Peyer's patch (tissue), 4 donors: ENCODE measurements around the gene SESTD1. TPM values are rescaled to one million over a fixed set of nuclear protein-coding genes. Genes with fewer than 3 reads are reported as not detected.

Experiments
- DNase-seq, 3 donors: peaks; one replicate each; pipeline ENCODE4 v3.0.0-alpha.2; 2017 to 2019
- H3K27ac ChIP-seq, 4 donors: fragments of 200-600 bp; sonication (generic); one replicate each; pipeline ENCODE4 v1.5.1; 2016 to 2019
- H3K27me3 ChIP-seq, 2 donors: fragments of 200-600 bp; sonication (generic); one replicate each; pipeline ENCODE4 v1.5.1; 2019
- H3K36me3 ChIP-seq, 3 donors: fragments of 200-600 bp; sonication (generic); one replicate each; pipeline ENCODE4 v1.5.1; 2016 to 2019
- H3K4me1 ChIP-seq, 4 donors: fragments of 200-600 bp; sonication (generic); one replicate each; pipeline ENCODE4 v1.5.1; 2016 to 2019
- H3K4me3 ChIP-seq, 4 donors: fragments of 200-600 bp; sonication (generic); 1 replicate in 3 of 4; 2 replicates in 1 of 4; pipeline ENCODE4 v1.5.1; 2016 to 2019; ENCODE audit warnings: mild to moderate bottlenecking in 1 of 4
- H3K9me3 ChIP-seq, 4 donors: fragments of 200-600 bp; sonication (generic); one replicate each; pipeline ENCODE4 v1.5.1; 2016 to 2019; ENCODE audit warnings: mild to moderate bottlenecking in 1 of 4
- POLR2A ChIP-seq, 2 donors: fragments of 450-650 bp; IDR thresholded peaks; one replicate each; pipeline ENCODE4 v1.5.1; 2017; ENCODE audit warnings: antibody characterized with exemption in 2 of 2, mild to moderate bottlenecking in 2 of 2, moderate library complexity in 2 of 2
- total RNA-seq, 4 donors: library from RNA; depleted of rRNA; stranded (reverse); fragments of >200 nt; gene quantifications; one replicate each; pipeline ENCODE4 v1.1.0, GENCODE V29; 2016
- TF ChIP-seq, protein P1 (sequence below), 6 experiments: fragments of 450-650 bp in 4 of 6; fragments of 200-600 bp in 2 of 6; sonication (generic) in 1 of 6; IDR thresholded peaks; one replicate each; pipeline ENCODE4 v1.5.1; 2017 to 2019; ENCODE audit warnings: antibody characterized with exemption in 6 of 6, mild to moderate bottlenecking in 3 of 6, moderate library complexity in 1 of 6

SESTD1 gene, protein sequence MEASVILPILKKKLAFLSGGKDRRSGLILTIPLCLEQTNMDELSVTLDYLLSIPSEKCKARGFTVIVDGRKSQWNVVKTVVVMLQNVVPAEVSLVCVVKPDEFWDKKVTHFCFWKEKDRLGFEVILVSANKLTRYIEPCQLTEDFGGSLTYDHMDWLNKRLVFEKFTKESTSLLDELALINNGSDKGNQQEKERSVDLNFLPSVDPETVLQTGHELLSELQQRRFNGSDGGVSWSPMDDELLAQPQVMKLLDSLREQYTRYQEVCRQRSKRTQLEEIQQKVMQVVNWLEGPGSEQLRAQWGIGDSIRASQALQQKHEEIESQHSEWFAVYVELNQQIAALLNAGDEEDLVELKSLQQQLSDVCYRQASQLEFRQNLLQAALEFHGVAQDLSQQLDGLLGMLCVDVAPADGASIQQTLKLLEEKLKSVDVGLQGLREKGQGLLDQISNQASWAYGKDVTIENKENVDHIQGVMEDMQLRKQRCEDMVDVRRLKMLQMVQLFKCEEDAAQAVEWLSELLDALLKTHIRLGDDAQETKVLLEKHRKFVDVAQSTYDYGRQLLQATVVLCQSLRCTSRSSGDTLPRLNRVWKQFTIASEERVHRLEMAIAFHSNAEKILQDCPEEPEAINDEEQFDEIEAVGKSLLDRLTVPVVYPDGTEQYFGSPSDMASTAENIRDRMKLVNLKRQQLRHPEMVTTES
- 10 to 100 TPM; 19.3 to 66.0 (median 39.6) TPM for total RNA-seq

DNA sequence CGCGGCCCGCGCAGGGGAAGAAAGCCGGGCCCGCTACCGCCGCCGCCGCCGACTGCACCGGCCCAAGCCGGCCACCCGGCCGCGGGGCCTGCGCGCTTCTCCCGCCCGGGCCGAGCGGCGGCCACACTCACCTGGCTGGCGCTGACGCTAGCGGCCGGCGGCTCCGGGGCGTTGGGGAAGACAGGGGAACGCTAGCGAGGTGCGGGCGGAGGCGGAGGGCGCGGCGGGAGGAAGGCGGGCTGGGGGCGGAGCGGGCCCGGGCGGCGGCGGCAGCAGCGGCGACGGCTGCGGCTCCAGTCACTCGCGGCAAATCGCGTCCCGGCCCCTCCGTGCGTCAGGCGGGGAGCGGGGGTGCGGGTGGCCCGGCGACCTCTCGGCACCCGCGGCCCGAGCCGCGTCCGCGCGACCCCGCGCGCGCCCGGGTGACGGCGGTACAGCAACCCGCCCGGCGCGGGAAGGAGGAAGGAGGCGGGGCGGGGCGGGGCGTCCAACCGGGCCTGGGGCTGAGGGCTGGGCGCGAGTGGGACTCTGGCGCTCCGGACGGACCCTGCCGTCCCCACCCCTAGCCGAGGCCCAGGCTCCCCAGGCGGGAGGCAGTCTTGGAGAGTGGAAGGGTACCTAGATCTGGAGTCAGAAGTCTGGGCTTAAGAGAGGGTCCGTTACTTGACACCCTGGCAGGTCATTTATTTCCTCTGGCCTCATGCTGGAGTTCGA, at the start of gene SESTD1:
TSS of gene SESTD1 (minus strand) at position 465 of the 714 bp plus-strand sequence. CDS start 72,991 bp downstream, outside the sequence.
- H3K4me1 ChIP-seq, result peaks cover 0 to 13% (median 4%) of the 10 kb centered on the region in 4 donors
- no peaks in the 10 kb centered on the region for H3K9me3 ChIP-seq
- peak within 1 kb of the TSS; percentile 76 to 92 (median 84) for H3K27ac ChIP-seq
- peak within 1 kb of the TSS; percentile 74 to 89 (median 76) for H3K4me3 ChIP-seq
- no peaks in the 10 kb centered on the region for H3K36me3 ChIP-seq
- TF ChIP-seq, protein P1, sequence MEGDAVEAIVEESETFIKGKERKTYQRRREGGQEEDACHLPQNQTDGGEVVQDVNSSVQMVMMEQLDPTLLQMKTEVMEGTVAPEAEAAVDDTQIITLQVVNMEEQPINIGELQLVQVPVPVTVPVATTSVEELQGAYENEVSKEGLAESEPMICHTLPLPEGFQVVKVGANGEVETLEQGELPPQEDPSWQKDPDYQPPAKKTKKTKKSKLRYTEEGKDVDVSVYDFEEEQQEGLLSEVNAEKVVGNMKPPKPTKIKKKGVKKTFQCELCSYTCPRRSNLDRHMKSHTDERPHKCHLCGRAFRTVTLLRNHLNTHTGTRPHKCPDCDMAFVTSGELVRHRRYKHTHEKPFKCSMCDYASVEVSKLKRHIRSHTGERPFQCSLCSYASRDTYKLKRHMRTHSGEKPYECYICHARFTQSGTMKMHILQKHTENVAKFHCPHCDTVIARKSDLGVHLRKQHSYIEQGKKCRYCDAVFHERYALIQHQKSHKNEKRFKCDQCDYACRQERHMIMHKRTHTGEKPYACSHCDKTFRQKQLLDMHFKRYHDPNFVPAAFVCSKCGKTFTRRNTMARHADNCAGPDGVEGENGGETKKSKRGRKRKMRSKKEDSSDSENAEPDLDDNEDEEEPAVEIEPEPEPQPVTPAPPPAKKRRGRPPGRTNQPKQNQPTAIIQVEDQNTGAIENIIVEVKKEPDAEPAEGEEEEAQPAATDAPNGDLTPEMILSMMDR (IDR thresholded peaks at IDR 0.05), result peak in 1 of 6 experiments; percentile 27
- peak; percentile 17 to 28 for TF ChIP-seq POLR2A (IDR thresholded peaks at IDR 0.05)
- peak; percentile 56 to 87 (median 85) for DNase-seq
- no peaks in the 10 kb centered on the region for H3K27me3 ChIP-seq

DNA sequence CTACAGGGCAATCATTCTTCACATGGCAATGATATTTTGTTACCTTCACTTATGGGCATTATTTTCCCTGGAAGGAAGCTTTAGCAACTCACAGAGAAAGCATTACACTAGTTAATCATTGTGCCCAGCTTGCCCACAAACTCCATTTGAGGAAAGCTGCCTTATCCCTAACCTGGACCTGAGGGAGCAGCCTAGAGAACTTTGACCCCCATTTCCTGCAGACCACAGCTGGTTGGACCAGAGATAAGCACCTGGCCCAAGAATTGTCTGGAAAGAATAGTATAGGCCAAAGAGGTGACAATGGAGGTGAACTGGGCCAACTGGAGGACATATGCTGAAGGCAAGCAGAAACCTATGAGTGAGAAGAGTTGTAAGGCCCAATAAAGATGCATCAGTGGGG, 48.4 kb upstream of the SESTD1 start:
- no peak for DNase-seq
- no peaks in the 10 kb centered on the region for H3K4me1 ChIP-seq
- no peaks in the 10 kb centered on the region for H3K36me3 ChIP-seq
- no peak overlapping the region for H3K4me3 ChIP-seq
- no peaks in the 10 kb centered on the region for H3K9me3 ChIP-seq
- H3K27me3 ChIP-seq, result no peaks in the 10 kb centered on the region
- no peak overlapping the region for H3K27ac ChIP-seq
- no peak for TF ChIP-seq POLR2A (IDR thresholded peaks at IDR 0.05)
- TF ChIP-seq, protein P1 (IDR thresholded peaks at IDR 0.05), result no peak

DNA sequence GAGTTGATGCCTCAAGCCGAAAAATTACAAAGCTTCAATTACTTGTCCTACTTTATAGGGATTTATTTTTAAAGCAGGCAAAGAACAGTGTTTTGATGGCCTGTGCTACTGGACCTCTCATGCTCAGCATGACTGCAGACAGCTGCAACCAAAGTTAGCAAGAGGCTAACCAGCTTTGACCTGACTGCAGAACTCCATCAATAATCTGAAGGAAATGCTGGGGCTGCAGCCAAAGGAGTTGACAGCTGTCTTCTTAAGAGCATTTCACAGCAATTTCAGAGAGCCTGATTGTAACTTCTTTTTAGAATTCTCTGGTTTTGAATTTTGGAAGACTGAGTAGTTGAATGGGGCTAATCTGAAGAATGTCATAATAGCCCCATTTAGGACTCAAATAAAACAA, 46.5 kb upstream of the SESTD1 start:
- Histone ChIP-seq H3K9me3 (no peaks in the 10 kb centered on the region), H3K27ac (no peak overlapping the region), H3K4me3 (no peak overlapping the region), H3K4me1 (no peaks in the 10 kb centered on the region), H3K36me3 (no peaks in the 10 kb centered on the region), H3K27me3 (no peaks in the 10 kb centered on the region)
- TF ChIP-seq POLR2A (IDR thresholded peaks at IDR 0.05), result no peak
- TF ChIP-seq, protein P1 (IDR thresholded peaks at IDR 0.05), result no peak
- DNase-seq, result no peak

GRCh38 chr2:179307616-179308371, 43.2 kb upstream of the SESTD1 start:
- H3K27me3 ChIP-seq, result no peaks in the 10 kb centered on the region
- no peak overlapping the region for H3K4me3 ChIP-seq
- no peaks in the 10 kb centered on the region for H3K36me3 ChIP-seq
- H3K4me1 ChIP-seq, result no peaks in the 10 kb centered on the region
- DNase-seq, result no peak
- no peaks in the 10 kb centered on the region for H3K9me3 ChIP-seq
- no peak for TF ChIP-seq POLR2A (IDR thresholded peaks at IDR 0.05)
- TF ChIP-seq, protein P1 (IDR thresholded peaks at IDR 0.05), result no peak
- no peak overlapping the region for H3K27ac ChIP-seq

DNA sequence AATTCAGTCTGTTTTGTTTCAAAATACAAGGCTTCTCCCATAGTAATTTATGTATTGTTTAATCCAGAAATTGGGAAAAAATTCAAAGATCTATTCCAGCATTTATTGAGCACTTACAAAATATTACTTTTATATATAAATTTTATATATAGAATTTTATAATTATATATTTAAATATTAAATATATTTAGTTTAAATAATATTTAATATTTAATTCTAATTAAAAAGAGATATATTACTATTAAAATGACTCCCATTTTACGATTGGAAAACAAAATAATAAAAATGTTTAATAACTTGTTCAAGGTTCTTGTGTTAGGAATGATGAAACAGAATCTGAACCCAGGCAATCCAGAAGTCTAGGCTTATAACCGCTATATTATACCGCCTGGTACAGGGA, 40.5 kb upstream of the SESTD1 start:
- H3K9me3 ChIP-seq, result no peaks in the 10 kb centered on the region
- TF ChIP-seq, protein P1 (IDR thresholded peaks at IDR 0.05), result no peak
- no peak for TF ChIP-seq POLR2A (IDR thresholded peaks at IDR 0.05)
- no peaks in the 10 kb centered on the region for H3K4me1 ChIP-seq
- no peaks in the 10 kb centered on the region for H3K27me3 ChIP-seq
- no peak overlapping the region for H3K4me3 ChIP-seq
- H3K36me3 ChIP-seq, result no peaks in the 10 kb centered on the region
- no peak for DNase-seq
- H3K27ac ChIP-seq, result no peak overlapping the region
